HepG2 (cell line): ENCODE data around the gene EMP2.

Source experiments
- ADNP ChIP-seq: sonication (generic); formaldehyde crosslinking; IDR thresholded peaks from 2 replicates; pipeline ENCODE4 v1.4.0; 2020; ENCODE audit warnings: missing genetic modification reagents
- CREB1 ChIP-seq, 2 experiments: fragments of 450-650 bp in 1 of 2; IDR thresholded peaks; 2 replicates each; pipeline ENCODE4 v1.6.1; 2016 to 2017; ENCODE audit warnings: control low read depth in 1 of 2, mild to moderate bottlenecking in 1 of 2, missing compliant biosample characterization in 1 of 2, missing genetic modification characterization in 1 of 2
- RAD21 ChIP-seq: fragments of 450-650 bp; formaldehyde crosslinking; IDR thresholded peaks from 2 replicates; pipeline ENCODE4 v1.5.0; 2020; ENCODE audit warnings: mild to moderate bottlenecking
- SUZ12 ChIP-seq: fragments of 150-350 bp; IDR thresholded peaks from 2 replicates; pipeline ENCODE4 v1.6.1; 2014; ENCODE audit warnings: low read depth, low read length
- TAF1 ChIP-seq: sonication (generic); formaldehyde crosslinking; IDR thresholded peaks from 2 replicates; pipeline ENCODE4 v1.4.0; 2020; ENCODE audit warnings: missing genetic modification reagents
- TMF1 ChIP-seq: sonication (generic); formaldehyde crosslinking; IDR thresholded peaks from 2 replicates; pipeline ENCODE4 v1.8.1; 2022; ENCODE audit warnings: low read depth, missing genetic modification reagents
- ZC3H4 ChIP-seq: sonication (generic); formaldehyde crosslinking; IDR thresholded peaks from 2 replicates; pipeline ENCODE4 v1.4.0; 2020; ENCODE audit warnings: missing genetic modification reagents, borderline replicate concordance
- ZNF776 ChIP-seq: sonication (generic); formaldehyde crosslinking; IDR thresholded peaks from 2 replicates; pipeline ENCODE4 v1.4.0; 2020; ENCODE audit warnings: mild to moderate bottlenecking, missing genetic modification reagents
- TF ChIP-seq, protein P1 (sequence below): sonication (generic); formaldehyde crosslinking; IDR thresholded peaks from 2 replicates; pipeline ENCODE4 v1.8.1; 2023; ENCODE audit warnings: mild to moderate bottlenecking, missing genetic modification reagents
- TF ChIP-seq, protein P2 (sequence below): sonication (generic); formaldehyde crosslinking; IDR thresholded peaks from 2 replicates; pipeline ENCODE4 v1.4.0; 2020; ENCODE audit warnings: missing genetic modification reagents, borderline replicate concordance

DNA sequence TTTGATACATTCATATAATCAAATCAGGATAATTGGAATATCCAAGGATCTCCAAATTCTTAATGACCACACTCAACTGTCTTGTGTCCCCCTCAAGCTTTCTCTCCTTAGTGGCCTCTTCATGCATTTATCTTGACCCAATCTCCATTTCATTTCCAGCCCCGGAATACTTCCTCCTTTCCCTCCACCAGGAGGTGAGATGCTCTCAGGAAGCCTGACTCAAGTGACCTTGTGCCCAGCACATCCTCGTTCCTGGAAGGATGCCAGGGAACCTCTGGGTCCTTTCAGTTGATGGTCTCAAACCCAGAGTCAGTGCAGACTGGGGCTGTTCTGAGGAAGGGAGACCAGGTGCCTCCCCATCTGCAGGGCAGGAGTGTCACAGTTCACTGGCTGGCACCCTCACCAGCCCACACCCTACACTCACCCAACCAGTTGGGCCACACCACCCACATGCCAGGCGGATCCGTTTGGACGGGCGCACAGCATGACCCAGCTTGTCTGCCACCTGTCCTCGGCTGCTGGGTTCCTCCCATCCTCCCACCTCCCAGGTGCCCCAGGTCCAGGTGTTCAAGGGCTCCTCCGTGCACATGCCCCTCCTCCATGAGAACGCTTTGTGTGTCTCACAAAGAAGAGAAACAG lies 14.0 kb upstream of the EMP2 start:
- TF ChIP-seq SUZ12 (no peak), ZNF776 (CRISPR knock-in tag) (no peak), CREB1 (IDR thresholded peaks at IDR 0.05) (no peak), CREB1 (CRISPR knock-in tag; IDR thresholded peaks at IDR 0.05) (no peak), TMF1 (CRISPR knock-in tag) (no peak), RAD21 (CRISPR knock-in tag) (0 out of 2 replicates have a peak, but pooled peaks have one; percentile 23), ZC3H4 (CRISPR knock-in tag) (no peak), ADNP (CRISPR knock-in tag) (no peak), TAF1 (no peak)
- TF ChIP-seq, protein P1, sequence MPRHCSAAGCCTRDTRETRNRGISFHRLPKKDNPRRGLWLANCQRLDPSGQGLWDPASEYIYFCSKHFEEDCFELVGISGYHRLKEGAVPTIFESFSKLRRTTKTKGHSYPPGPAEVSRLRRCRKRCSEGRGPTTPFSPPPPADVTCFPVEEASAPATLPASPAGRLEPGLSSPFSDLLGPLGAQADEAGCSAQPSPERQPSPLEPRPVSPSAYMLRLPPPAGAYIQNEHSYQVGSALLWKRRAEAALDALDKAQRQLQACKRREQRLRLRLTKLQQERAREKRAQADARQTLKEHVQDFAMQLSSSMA (CRISPR knock-in tag): no peak
- TF ChIP-seq, protein P2, sequence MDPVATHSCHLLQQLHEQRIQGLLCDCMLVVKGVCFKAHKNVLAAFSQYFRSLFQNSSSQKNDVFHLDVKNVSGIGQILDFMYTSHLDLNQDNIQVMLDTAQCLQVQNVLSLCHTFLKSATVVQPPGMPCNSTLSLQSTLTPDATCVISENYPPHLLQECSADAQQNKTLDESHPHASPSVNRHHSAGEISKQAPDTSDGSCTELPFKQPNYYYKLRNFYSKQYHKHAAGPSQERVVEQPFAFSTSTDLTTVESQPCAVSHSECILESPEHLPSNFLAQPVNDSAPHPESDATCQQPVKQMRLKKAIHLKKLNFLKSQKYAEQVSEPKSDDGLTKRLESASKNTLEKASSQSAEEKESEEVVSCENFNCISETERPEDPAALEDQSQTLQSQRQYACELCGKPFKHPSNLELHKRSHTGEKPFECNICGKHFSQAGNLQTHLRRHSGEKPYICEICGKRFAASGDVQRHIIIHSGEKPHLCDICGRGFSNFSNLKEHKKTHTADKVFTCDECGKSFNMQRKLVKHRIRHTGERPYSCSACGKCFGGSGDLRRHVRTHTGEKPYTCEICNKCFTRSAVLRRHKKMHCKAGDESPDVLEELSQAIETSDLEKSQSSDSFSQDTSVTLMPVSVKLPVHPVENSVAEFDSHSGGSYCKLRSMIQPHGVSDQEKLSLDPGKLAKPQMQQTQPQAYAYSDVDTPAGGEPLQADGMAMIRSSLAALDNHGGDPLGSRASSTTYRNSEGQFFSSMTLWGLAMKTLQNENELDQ: no peak
